Motor neuron (in vitro differentiated cells): ENCODE data around the gene TUBB6. TPM values are rescaled to one million over a fixed set of nuclear protein-coding genes. Genes with fewer than 3 reads are reported as not detected.

ENCODE experiments used
- ATAC-seq, 8 experiments: fragments of 200-7000 bp; cut with Tn5 transposase; replicated peaks in 6 of 8; 2 replicates each; pipeline ENCODE4 v1.8.0; 2021; ENCODE audit warnings: mild to moderate bottlenecking in 8 of 8, moderate library complexity in 8 of 8
- H3K27ac ChIP-seq, 2 donors: fragments of 250-450 bp; sonication (Bioruptor Pico); 2 replicates each; pipeline ENCODE4 v1.9.0; 2021; ENCODE audit warnings: antibody characterized with exemption in 2 of 2, mild to moderate bottlenecking in 2 of 2, moderate library complexity in 1 of 2
- H3K4me1 ChIP-seq, 2 donors: fragments of 250-450 bp; sonication (Bioruptor Pico); replicated peaks in 1 of 2; 2 replicates each; pipeline ENCODE4 v1.6.1; 2021; ENCODE audit warnings: antibody characterized with exemption in 2 of 2, mild to moderate bottlenecking in 2 of 2, moderate library complexity in 1 of 2
- H3K4me3 ChIP-seq, 5 donors: fragments of 250-450 bp; sonication (Bioruptor Pico); 2 replicates each; pipeline ENCODE4 v1.9.0; 2021; ENCODE audit warnings: antibody characterized with exemption in 5 of 5, mild to moderate bottlenecking in 5 of 5, moderate library complexity in 4 of 5
- WGBS, 10 experiments: fragments of 450-650 bp; shearing (Covaris generic); methylation state at CpG; one replicate each; pipeline ENCODE4 v1.0.0; 2022; 5-methylcytosine and 5-hydroxymethylcytosine counted together
- in situ Hi-C, 9 experiments: fragments of 400-800 bp; cut with MboI; loops; one replicate each; pipeline ENCODE4 v1.15.0; 2021; ENCODE audit warnings: low sequenced_read_pairs in 9 of 9, low pct_unique_long_range_greater_than_20kb in 2 of 9; ENCODE audit not compliant: unreplicated experiment in 9 of 9
- total RNA-seq, 8 experiments: library from RNA; unstranded; fragments of 300-600 nt; gene quantifications; 2 replicates each; pipeline versions ENCODE4 v1.2.3 to v1.2.4, GENCODE V29; 2022

Gene TUBB6
- total RNA-seq, 8 experiments from 2014 or later: 12.1 to 161 (median 55.6) TPM

GRCh38 chr18:12338382-12338781 lies 30.3 kb downstream of the TUBB6 start:
- Histone ChIP-seq H3K4me3 (no peak overlapping the region), H3K4me1 (peaks cover 0 to 7% of the 10 kb centered on the region in 2 donors), H3K27ac (no peak overlapping the region)
- WGBS, 10 experiments: 33 to 100% (median 97%) methylated on average over 1 to 2 of the region's 2 CpGs
- ATAC-seq: no peak
- in situ Hi-C loops: no loop called here

GRCh38 chr18:12340945-12341660 lies 33.1 kb downstream of the TUBB6 start:
- no peak overlapping the region for H3K27ac ChIP-seq
- in situ Hi-C loops: no loop called here
- ATAC-seq: peak in 3 of 8 experiments; percentile 40 to 80 (median 62)
- H3K4me3 ChIP-seq: no peak overlapping the region
- 19 to 100% (median 88%) methylated on average over 1 to 4 of the region's 5 CpGs; no CpG with 5 or more reads in 1 of the 10 experiments for WGBS, 10 experiments
- H3K4me1 ChIP-seq: peaks cover 0 to 5% of the 10 kb centered on the region in 2 donors

DNA sequence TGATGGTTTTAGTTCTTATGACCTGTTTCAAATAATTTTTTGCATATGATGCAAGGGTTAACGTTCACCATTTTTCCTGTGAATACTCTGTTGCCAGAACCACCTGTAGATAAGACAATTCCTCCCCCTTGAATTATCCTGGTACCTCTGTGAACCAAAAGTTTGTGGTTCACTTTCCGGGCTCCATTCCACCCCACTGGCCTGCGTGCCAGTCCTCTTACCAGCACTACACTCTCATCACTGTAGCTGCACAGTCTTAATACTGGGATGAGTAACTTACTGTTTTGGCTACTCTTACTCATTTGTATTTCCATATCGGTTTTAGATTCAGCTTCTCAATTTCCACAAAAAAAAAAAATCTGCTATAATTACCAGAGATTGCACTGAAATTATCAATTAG lies 34.6 kb downstream of the TUBB6 start:
- Histone ChIP-seq H3K4me1 (no peaks in the 10 kb centered on the region), H3K27ac (no peak overlapping the region), H3K4me3 (no peak overlapping the region)
- 72 to 100% (median 94%) methylated on average over 2 to 4 of the region's 4 CpGs; no CpG with 5 or more reads in 1 of the 10 experiments for WGBS, 10 experiments
- in situ Hi-C loops: no loop called here
- ATAC-seq: no peak

DNA sequence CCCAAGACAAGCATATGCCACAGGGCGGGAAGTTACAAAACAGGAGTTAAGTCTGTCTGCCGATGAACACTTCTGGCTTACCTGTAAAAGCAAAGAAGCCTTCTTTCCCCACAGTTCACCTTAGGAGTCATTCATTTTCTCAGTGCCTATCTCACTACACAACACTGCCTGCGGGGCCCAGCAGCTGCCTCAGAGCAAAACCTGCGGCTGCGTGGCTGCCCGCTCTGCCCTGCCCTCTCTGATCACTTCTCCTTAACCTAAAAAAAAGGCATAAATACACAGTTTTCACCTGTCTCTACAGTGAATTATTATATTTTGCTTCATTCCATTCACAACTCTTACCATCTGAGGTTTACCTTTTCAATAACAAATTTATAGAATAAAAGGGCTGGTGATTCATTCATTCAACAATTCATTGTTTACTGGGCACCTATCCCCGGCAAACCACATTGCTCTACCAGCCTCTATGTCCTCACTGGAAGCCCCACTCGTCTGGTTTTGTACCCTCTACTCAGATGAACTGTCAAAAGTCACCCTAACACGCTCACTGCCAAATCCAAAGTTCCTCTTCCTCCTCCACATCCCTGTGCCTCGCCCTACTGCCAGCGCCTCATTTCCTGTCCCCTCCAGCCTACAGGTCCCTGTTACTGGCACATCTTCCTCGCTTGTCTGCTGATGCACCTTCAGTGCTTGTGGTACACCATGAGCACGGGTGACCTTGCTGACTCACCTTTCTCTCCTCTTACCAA lies 37.6 kb downstream of the TUBB6 start:
- Histone ChIP-seq H3K27ac (no peak overlapping the region), H3K4me3 (no peak overlapping the region), H3K4me1 (no peaks in the 10 kb centered on the region)
- WGBS, 10 experiments: 72 to 100% (median 91%) methylated on average over 1 to 11 of the region's 13 CpGs
- in situ Hi-C loops: no loop called here
- ATAC-seq: no peak

DNA sequence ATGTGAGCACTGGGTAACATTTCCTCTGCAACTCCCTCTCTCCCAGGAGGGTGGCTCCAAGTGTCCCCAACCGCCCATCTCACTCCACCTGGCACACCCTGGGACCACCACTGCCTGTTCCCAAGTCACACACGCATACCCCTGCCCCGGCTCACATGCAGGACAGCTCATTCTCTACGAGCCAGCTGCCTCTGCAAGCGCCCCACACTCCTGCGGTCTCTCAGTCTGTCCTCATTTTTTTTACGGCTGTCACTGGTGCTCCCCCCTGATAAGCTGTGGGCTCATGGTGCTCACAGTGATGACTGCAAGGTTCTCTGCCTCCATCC lies 38.2 kb downstream of the TUBB6 start:
- no peak overlapping the region for H3K4me3 ChIP-seq
- no peak overlapping the region for H3K27ac ChIP-seq
- in situ Hi-C loops: no loop called here
- ATAC-seq: no peak
- 80 to 100% (median 92%) methylated on average over 1 to 5 of the region's 7 CpGs; no CpG with 5 or more reads in 7 of the 10 experiments for WGBS, 10 experiments
- H3K4me1 ChIP-seq: no peaks in the 10 kb centered on the region

DNA sequence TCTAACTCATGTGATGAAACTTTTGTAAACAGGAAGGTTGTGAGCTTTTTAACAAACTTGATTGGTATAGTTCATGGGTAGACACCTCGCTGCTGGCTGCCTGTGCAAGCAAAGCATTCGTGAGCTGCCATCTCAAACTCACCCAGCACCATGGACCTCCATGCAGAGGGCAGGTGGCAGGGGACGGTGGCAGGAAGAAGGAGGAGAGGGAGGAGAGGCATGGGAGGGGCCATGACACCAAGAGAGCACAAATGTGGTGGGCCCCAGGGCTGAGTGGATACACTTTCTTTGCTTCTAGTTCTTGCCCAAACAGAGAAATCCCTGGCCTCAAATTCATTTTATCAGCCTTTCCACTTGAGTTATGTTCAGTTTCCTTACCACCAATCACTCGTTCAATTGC lies 39.9 kb downstream of the TUBB6 start:
- Histone ChIP-seq H3K4me3 (no peak overlapping the region), H3K4me1 (no peaks in the 10 kb centered on the region), H3K27ac (no peak overlapping the region)
- WGBS, 10 experiments: 67 to 100% (median 91%) methylated on average over 1 to 2 of the region's 4 CpGs; no CpG with 5 or more reads in 4 of the 10 experiments
- no peak for ATAC-seq
- in situ Hi-C loops: no loop called here

DNA sequence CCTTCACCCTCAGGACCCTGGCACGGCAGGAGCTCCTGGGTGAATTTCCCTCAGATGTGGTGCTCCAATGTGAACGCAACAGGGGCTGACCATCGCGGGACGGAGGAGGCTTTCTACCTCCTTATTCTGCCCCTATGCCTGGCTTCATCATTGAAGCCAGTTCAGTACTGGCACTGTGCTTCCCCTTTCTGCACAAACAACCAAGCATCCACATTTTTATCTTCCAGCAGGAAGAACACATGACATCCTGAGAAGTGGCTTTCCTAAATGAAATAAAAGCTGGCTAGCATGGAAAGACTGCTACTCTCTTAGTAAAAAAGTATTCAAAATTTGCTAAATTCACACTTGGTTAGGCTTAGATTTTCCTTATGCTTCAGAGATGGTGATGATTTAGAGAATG lies 44.1 kb downstream of the TUBB6 start:
- 83 to 100% (median 97%) methylated on average over 4 to 5 of the region's 5 CpGs; no CpG with 5 or more reads in 5 of the 10 experiments for WGBS, 10 experiments
- in situ Hi-C loops: no loop called here
- Histone ChIP-seq H3K27ac (no peak overlapping the region), H3K4me1 (no peaks in the 10 kb centered on the region), H3K4me3 (no peak overlapping the region)
- no peak for ATAC-seq

- ATAC-seq: peak in 1 of 8 experiments; percentile 31
- in situ Hi-C loops: no loop called here
- WGBS, 10 experiments: 60 to 100% (median 94%) methylated on average over 2 to 5 of the region's 5 CpGs; no CpG with 5 or more reads in 2 of the 10 experiments
- H3K4me3 ChIP-seq: no peak overlapping the region
- no peaks in the 10 kb centered on the region for H3K4me1 ChIP-seq
- H3K27ac ChIP-seq: no peak overlapping the region
These were observed 51.5 kb downstream of the TUBB6 start for GRCh38 chr18:12359515-12359927.

- WGBS, 10 experiments: 45 to 100% (median 88%) methylated on average over 1 to 3 of the region's 3 CpGs; no CpG with 5 or more reads in 2 of the 10 experiments
- in situ Hi-C loops: no loop called here
- H3K4me1 ChIP-seq: no peaks in the 10 kb centered on the region
- H3K27ac ChIP-seq: no peak overlapping the region
- no peak overlapping the region for H3K4me3 ChIP-seq
- peak in 1 of 8 experiments; percentile 21 for ATAC-seq
These were observed 53.8 kb downstream of the TUBB6 start for GRCh38 chr18:12361770-12362378.

DNA sequence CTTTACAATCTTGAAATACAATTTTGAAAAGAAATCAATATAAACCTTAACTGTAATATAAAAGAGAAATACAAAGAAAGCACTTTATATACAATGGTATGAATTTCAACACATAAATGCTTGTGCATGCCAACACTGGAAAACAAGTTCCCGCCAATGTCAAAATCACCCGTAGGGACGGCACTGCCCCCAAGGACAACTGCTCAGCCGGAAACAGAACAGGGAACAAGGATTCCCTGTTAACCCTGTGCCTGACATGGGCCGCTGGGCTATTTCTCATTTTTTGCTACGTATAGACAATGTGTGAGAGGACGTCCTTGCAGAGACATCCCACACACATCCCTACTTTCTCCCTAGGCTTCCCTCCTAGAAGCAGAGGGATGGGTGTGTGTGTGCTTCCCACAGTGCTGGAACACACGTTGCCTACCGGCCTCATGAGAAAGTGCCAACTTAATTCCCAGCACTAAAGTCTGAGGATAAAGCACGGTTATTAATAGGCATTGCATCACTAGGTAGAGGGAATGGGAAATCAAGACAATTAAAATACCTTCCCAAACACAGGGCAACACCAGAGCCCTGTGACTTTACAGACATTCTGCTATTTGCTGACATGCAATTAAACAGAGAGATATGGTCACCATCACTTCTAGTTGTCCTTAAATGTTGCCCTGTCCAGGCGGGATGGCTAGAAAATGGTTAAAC lies 54.6 kb downstream of the TUBB6 start:
- in situ Hi-C loops: no loop called here
- Histone ChIP-seq H3K27ac (no peak overlapping the region), H3K4me3 (no peak overlapping the region), H3K4me1 (no peaks in the 10 kb centered on the region)
- 60 to 96% (median 93%) methylated on average over 1 to 10 of the region's 11 CpGs; no CpG with 5 or more reads in 1 of the 10 experiments for WGBS, 10 experiments
- ATAC-seq: no peak

GRCh38 chr18:12366379-12366778 lies 58.3 kb downstream of the TUBB6 start:
- in situ Hi-C loops: no loop called here
- H3K4me1 ChIP-seq: no peaks in the 10 kb centered on the region
- no peak overlapping the region for H3K27ac ChIP-seq

DNA sequence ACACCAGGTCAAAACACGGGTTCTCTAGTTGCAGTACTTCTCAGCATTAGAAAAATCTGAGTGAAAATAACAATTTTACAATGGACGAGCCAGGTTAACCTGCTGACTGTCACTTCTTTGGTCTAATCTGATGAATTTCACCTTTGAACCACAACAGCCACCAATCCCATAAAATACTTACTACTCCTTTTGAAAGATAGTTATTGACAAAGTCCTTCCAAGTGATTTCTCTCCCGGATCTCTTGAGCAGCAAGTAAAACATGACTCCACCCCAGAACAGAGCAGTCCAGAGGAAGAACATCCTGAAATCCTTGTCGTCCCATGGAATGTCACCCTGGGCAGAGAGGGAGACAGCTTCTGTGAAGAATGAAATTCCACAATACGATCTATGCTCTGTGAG lies 58.7 kb downstream of the TUBB6 start:
- H3K4me3 ChIP-seq: no peak overlapping the region
- no peaks in the 10 kb centered on the region for H3K4me1 ChIP-seq
- no peak for ATAC-seq
- in situ Hi-C loops: no loop called here
- 79 to 100% (median 90%) methylated on average over 2 to 4 of the region's 5 CpGs; no CpG with 5 or more reads in 1 of the 10 experiments for WGBS, 10 experiments
- no peak overlapping the region for H3K27ac ChIP-seq

More at GRCh38 chr18:12366379-12366778, 58.3 kb downstream of the TUBB6 start:
- no peak overlapping the region for H3K4me3 ChIP-seq
- no peak for ATAC-seq
- 75 to 100% (median 96%) methylated on average over 1 to 5 of the region's 8 CpGs; no CpG with 5 or more reads in 3 of the 10 experiments for WGBS, 10 experiments

DNA sequence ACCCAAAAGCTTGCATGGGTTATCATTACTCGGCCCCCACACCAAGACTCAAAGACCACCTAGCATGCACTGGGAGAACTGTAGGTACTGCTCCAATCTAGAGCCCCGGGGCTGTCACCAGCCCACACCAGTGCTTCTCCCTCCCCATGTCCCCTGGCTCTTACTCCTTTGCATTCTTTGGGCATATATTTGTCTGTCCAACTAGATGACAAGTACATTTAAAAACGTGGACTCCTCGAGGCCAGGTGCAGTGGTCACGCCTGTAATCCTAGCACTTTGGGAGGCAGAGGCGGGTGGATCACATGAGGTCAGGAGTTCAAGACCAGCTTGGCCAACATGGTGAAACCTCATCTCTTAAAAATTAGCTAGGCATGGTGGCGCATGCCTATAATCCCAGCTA lies 61.2 kb downstream of the TUBB6 start:
- Histone ChIP-seq H3K4me1 (no peaks in the 10 kb centered on the region), H3K27ac (no peak overlapping the region), H3K4me3 (no peak overlapping the region)
- WGBS, 10 experiments: 92 to 100% (median 100%) methylated on average over 1 to 4 of the region's 7 CpGs; no CpG with 5 or more reads in 5 of the 10 experiments
- in situ Hi-C loops: no loop called here
- ATAC-seq: no peak
